Measurements from ENCODE around the gene PADI3.
"Not testable (repeated sequence)": the region's sequence is repeated elsewhere in the genome, so short reads cannot be mapped to it uniquely, and the experiment has no call there.

The PADI3 gene

DNA sequence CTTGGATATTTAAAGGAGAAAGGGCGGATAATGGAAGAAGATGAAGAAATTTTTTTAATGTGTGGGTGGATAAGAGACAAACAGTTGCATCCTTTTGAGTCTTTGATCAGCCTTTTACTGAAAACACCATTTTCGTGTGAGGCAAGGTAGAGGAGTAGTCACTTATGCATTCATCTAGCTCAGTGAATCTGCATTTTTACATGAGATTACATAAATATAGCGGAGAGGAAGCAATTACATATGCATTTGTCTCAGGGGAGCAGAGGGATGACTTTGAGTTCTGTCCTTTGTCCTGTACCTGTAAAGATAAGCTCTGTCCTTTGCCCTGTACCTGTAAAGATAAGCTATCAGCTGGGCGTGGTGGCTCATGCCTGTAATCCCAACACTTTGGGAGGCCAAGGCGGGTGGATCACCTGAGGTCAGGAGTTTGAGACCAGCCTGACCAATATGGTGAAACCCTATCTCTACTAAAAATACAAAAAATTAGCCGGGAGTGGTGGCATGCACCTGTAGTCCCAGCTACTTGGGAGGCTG is 73.0 kb downstream of the PADI3 start:
- in situ Hi-C loops (cut with MboI; ENCODE audit: low sequenced_read_pairs), result not testable (repeated sequence)

- in situ Hi-C loops (cut with MboI; ENCODE audit: low sequenced_read_pairs), result no loop called here
Measured at GRCh38 chr1:17328855-17329254, 80.0 kb downstream of the PADI3 start.

GRCh38 chr1:17329610-17330009 is 80.7 kb downstream of the PADI3 start:
- in situ Hi-C loops (cut with MboI; ENCODE audit: low sequenced_read_pairs), result loop anchor here (5.0 kb wide), 1 partner anchor 202 kb away; no protein-coding TSS in a partner anchor

DNA sequence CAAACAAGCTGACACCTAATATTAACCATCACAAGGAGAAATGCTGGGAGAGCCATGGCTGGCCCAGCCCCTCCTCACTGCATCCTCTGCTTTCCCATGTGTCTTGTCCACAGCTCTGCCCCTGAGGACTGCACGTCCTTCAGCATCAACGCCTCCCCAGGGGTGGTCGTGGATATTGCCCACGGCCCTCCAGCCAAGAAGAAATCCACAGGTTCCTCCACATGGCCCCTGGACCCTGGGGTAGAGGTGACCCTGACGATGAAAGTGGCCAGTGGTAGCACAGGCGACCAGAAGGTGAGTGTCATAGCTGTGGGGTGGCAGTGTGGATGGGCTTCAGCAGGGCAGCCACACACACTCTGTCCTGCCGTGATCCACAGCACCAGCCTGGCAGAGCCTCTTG is 82.0 kb downstream of the PADI3 start:
- in situ Hi-C loops (cut with MboI; ENCODE audit: low sequenced_read_pairs), result loop anchor here (5.0 kb wide), 1 partner anchor 204 kb away; no protein-coding TSS in a partner anchor

- in situ Hi-C loops (cut with MboI; ENCODE audit: low sequenced_read_pairs), result loop anchor here (5.0 kb wide), 1 partner anchor 206 kb away; no protein-coding TSS in a partner anchor
Measured at GRCh38 chr1:17333081-17333480, 84.2 kb downstream of the PADI3 start.

All from HL-60/S4 (cell line).